HG03571 (cell line): ENCODE data around the gene SLC12A9.
"Not testable (repeated sequence)": the region's sequence is repeated elsewhere in the genome, so short reads cannot be mapped to it uniquely, and the experiment has no call there.

ENCODE experiments used
- ATAC-seq: cut with Tn5 transposase; IDR thresholded peaks from one replicate; pipeline ENCODE4 v1.9.1; 2021; ENCODE audit not compliant: unreplicated experiment

The SLC12A9 gene

GRCh38 chr7:100825751-100826513 is 26.6 kb upstream of the SLC12A9 start:
- ATAC-seq: no peak

GRCh38 chr7:100826514-100827329 is 25.8 kb upstream of the SLC12A9 start:
- no peak for ATAC-seq

- no peak for ATAC-seq
Measured at GRCh38 chr7:100827330-100828226, 24.9 kb upstream of the SLC12A9 start, which contains the start of gene EPHB4. Gene EPHB4 (minus strand): TSS chr7:100827523. CDS start chr7:100827030, 493 bp downstream.

- ATAC-seq: no peak
Measured at GRCh38 chr7:100829150-100829716, 23.3 kb upstream of the SLC12A9 start.

- ATAC-seq: no peak
Measured at GRCh38 chr7:100830396-100830795, 22.1 kb upstream of the SLC12A9 start.

GRCh38 chr7:100832281-100832633 is 20.3 kb upstream of the SLC12A9 start:
- ATAC-seq: no peak

- ATAC-seq: no peak
Measured at GRCh38 chr7:100835903-100836811, 16.4 kb upstream of the SLC12A9 start.

GRCh38 chr7:100836812-100837098 is 15.8 kb upstream of the SLC12A9 start:
- no peak for ATAC-seq

GRCh38 chr7:100837099-100837836 is 15.2 kb upstream of the SLC12A9 start:
- ATAC-seq: peak; percentile 79

- ATAC-seq: no peak
Measured at GRCh38 chr7:100839361-100839760, 13.2 kb upstream of the SLC12A9 start.

GRCh38 chr7:100840470-100841100 is 11.9 kb upstream of the SLC12A9 start:
- no peak for ATAC-seq

GRCh38 chr7:100847360-100847759 is 5.2 kb upstream of the SLC12A9 start:
- no peak for ATAC-seq

GRCh38 chr7:100854146-100854895 is 1.8 kb downstream of the SLC12A9 start:
- no peak for ATAC-seq

- not testable (repeated sequence) for ATAC-seq
Measured at GRCh38 chr7:100854899-100855298, 2.4 kb downstream of the SLC12A9 start.

GRCh38 chr7:100855515-100855914 is 3.0 kb downstream of the SLC12A9 start:
- no peak for ATAC-seq

GRCh38 chr7:100856871-100857282 is 4.4 kb downstream of the SLC12A9 start:
- ATAC-seq: no peak

- no peak for ATAC-seq
Measured at GRCh38 chr7:100859856-100860255, 7.3 kb downstream of the SLC12A9 start.
